ENCODE measurements around the gene CORO1C. TPM values are rescaled to one million over a fixed set of nuclear protein-coding genes. Genes with fewer than 3 reads are reported as not detected.

CORO1C gene
- total and polyA plus RNA-seq, 9 of the 15 experiments (the other 6 are each of a cell fraction or from before 2014, with no cell fraction given): 55.2 to 280 (median 150) TPM

GRCh38 chr12:108672054-108672453 is 59.3 kb downstream of the CORO1C start (continued):
- no peak for TF ChIP-seq ZNF318 (IDR thresholded peaks at IDR 0.05; ENCODE audit: borderline replicate concordance in 1 of 2, low read depth in 1 of 2)

- H3K4me3 ChIP-seq: no peak overlapping the region
- BruUV-seq (replicated peaks): no TSS peak
- 27% methylated on average over 3 of the region's 3 CpGs for WGBS (ENCODE audit: insufficient coverage, low coverage, missing lambda C conversion rate)
- in situ Hi-C loops (cut with MboI): no loop called here
- DNase-seq (ENCODE audit: extremely low read depth in 1 of 4, low spot score in 3 of 4) (peak in 1 of 4 experiments; percentile 31), ATAC-seq (peak; percentile 59), FAIRE-seq (peak; percentile 65)
- intact Hi-C loops (cut with micrococcal nuclease): no loop called here
- no peaks in the 10 kb centered on the region for H3K27me3 ChIP-seq (ENCODE audit: control insufficient read depth in 2 of 2, insufficient read depth in 2 of 2, low read length in 2 of 2)
- peaks cover 62% of the 10 kb centered on the region for H3K36me3 ChIP-seq (ENCODE audit: control insufficient read depth, insufficient read depth, low read length)
- H3K9me3 ChIP-seq (replicated peaks; ENCODE audit: control insufficient read depth, insufficient read depth, low read depth, low read length): no peaks in the 10 kb centered on the region
- ChIA-PET POLR2A (interaction anchor here (0.7 kb wide), 1 partner anchor 137 kb away, joined by 3 read pairs; no protein-coding TSS in a partner anchor), CTCF (ENCODE audit: low intra/inter-chr PET ratio) (no interaction called here)
- no peaks in the 10 kb centered on the region for H3K9me1 ChIP-seq (ENCODE audit: control insufficient read depth, insufficient read depth, low read length)
- H2AFZ ChIP-seq (ENCODE audit: low read depth, low read length): no peak overlapping the region
- H3K4me2 ChIP-seq (ENCODE audit: insufficient read depth, low read length): no peak overlapping the region
- peaks cover 7 to 12% of the 10 kb centered on the region in 2 experiments; a peak in 3 of 5 replicates for H3K4me1 ChIP-seq (replicated peaks in 1 of 2; ENCODE audit: control insufficient read depth in 2 of 2, insufficient read depth in 2 of 2, low read length in 2 of 2)
- peaks cover 79% of the 10 kb centered on the region for H3K79me2 ChIP-seq (ENCODE audit: control insufficient read depth, insufficient read depth, low read length)
- peak overlapping the region; percentile 45; the same call in 2 of the 3 replicates for H3K27ac ChIP-seq (ENCODE audit: extremely low read depth, low read depth, low read length)
- 0 out of 4 replicates have a peak overlapping the region, but pooled peaks of 1 of the 2 experiments have one; percentile 14 for H3K9ac ChIP-seq (ENCODE audit: insufficient read depth in 1 of 2, low read depth in 2 of 2, low read length in 2 of 2)
- no peaks in the 10 kb centered on the region; the same call in 1 of the 2 replicates for H4K20me1 ChIP-seq (replicated peaks; ENCODE audit: control insufficient read depth, insufficient read depth, low read length)
- TF ChIP-seq ZNF324 (CRISPR knock-in tag; IDR thresholded peaks at IDR 0.05) (no peak), SRSF7 (optimal IDR thresholded peaks at IDR 0.05; ENCODE audit: low read depth, low read length) (no peak), CBX2 (IDR thresholded peaks at IDR 0.05; ENCODE audit: insufficient read depth, low read length, poor library complexity, severe bottlenecking) (no peak)
- TF ChIP-seq, protein P1, sequence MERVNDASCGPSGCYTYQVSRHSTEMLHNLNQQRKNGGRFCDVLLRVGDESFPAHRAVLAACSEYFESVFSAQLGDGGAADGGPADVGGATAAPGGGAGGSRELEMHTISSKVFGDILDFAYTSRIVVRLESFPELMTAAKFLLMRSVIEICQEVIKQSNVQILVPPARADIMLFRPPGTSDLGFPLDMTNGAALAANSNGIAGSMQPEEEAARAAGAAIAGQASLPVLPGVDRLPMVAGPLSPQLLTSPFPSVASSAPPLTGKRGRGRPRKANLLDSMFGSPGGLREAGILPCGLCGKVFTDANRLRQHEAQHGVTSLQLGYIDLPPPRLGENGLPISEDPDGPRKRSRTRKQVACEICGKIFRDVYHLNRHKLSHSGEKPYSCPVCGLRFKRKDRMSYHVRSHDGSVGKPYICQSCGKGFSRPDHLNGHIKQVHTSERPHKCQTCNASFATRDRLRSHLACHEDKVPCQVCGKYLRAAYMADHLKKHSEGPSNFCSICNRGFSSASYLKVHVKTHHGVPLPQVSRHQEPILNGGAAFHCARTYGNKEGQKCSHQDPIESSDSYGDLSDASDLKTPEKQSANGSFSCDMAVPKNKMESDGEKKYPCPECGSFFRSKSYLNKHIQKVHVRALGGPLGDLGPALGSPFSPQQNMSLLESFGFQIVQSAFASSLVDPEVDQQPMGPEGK (CRISPR knock-in tag; IDR thresholded peaks at IDR 0.05; ENCODE audit: borderline replicate concordance): no peak
- TF ChIP-seq, protein P2, sequence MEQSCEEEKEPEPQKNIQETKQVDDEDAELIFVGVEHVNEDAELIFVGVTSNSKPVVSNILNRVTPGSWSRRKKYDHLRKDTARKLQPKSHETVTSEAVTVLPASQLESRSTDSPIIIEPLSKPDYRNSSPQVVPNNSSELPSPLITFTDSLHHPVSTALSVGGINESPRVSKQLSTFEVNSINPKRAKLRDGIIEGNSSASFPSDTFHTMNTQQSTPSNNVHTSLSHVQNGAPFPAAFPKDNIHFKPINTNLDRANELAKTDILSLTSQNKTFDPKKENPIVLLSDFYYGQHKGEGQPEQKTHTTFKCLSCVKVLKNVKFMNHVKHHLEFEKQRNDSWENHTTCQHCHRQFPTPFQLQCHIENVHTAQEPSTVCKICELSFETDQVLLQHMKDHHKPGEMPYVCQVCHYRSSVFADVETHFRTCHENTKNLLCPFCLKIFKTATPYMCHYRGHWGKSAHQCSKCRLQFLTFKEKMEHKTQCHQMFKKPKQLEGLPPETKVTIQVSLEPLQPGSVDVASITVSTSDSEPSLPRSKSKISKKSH (CRISPR knock-in tag; IDR thresholded peaks at IDR 0.05): no peak
Observed at GRCh38 chr12:108671110-108671509, 60.2 kb downstream of the CORO1C start.
